Gastrocnemius medialis (tissue), 4 donors: ENCODE measurements around the gene TBX15. TPM values are rescaled to one million over a fixed set of nuclear protein-coding genes. Genes with fewer than 3 reads are reported as not detected.

Experiments
- ATAC-seq, 2 donors: fragments of 150-250 bp; one replicate each; pipeline ENCODE4 v1.9.1; 2016
- DNase-seq, 2 donors: peaks; one replicate each; pipeline ENCODE4 v3.0.0-alpha.2; 2019
- H3K27ac ChIP-seq, 4 donors: fragments of 200-600 bp; sonication (generic); 1 replicate in 1 of 4; 2 replicates in 3 of 4; pipeline ENCODE4 v1.5.1; 2016 to 2018; ENCODE audit warnings: mild to moderate bottlenecking in 2 of 4, moderate library complexity in 1 of 4
- H3K27me3 ChIP-seq, 3 donors: fragments of 200-600 bp; sonication (generic) in 2 of 3; 1 replicate in 1 of 3; 2 replicates in 2 of 3; pipeline versions ENCODE4 v1.5.1 to v1.6.0; 2016 to 2019; ENCODE audit warnings: mild to moderate bottlenecking in 1 of 3, moderate library complexity in 1 of 3
- H3K36me3 ChIP-seq, 2 donors: fragments of 200-600 bp; sonication (generic) in 1 of 2; one replicate each; pipeline ENCODE4 v1.5.1; 2017 to 2018
- H3K4me1 ChIP-seq, 2 donors: fragments of 200-600 bp; sonication (generic) in 1 of 2; one replicate each; pipeline ENCODE4 v1.5.1; 2016 to 2017; ENCODE audit warnings: mild to moderate bottlenecking in 2 of 2
- H3K4me3 ChIP-seq, 4 donors: fragments of 200-600 bp; sonication (generic) in 3 of 4; 1 replicate in 1 of 4; 2 replicates in 3 of 4; pipeline ENCODE4 v1.5.1; 2016 to 2019; ENCODE audit warnings: mild to moderate bottlenecking in 2 of 4
- H3K9me3 ChIP-seq, 3 donors: fragments of 200-600 bp; sonication (generic) in 2 of 3; 1 replicate in 1 of 3; 2 replicates in 2 of 3; pipeline ENCODE4 v1.5.1; 2016 to 2019
- CTCF ChIP-seq, 5 experiments: fragments of 450-650 bp in 3 of 5; fragments of 200-600 bp in 2 of 5; sonication (generic) in 2 of 5; IDR thresholded peaks in 4 of 5; conservative IDR thresholded peaks in 1 of 5; 1 replicate in 4 of 5; 2 replicates in 1 of 5; pipeline ENCODE4 v1.5.1; 2016 to 2019; ENCODE audit warnings: antibody characterized with exemption in 5 of 5, mild to moderate bottlenecking in 3 of 5, moderate library complexity in 3 of 5
- POLR2A ChIP-seq, 2 donors: fragments of 450-650 bp; IDR thresholded peaks; one replicate each; pipeline ENCODE4 v1.6.1; 2017; ENCODE audit warnings: antibody characterized with exemption in 2 of 2, mild to moderate bottlenecking in 2 of 2, moderate library complexity in 2 of 2
- in situ Hi-C, 4 donors: fragments of 200-750 bp; cut with MboI; loops; one replicate each; pipeline versions ENCODE4 v1.15.0 to v1.8.0; 2017; ENCODE audit warnings: low sequenced_read_pairs in 4 of 4
- intact Hi-C: fragments of 100-400 bp; cut with DNase I; formaldehyde crosslinking; loops from one replicate; pipeline ENCODE4 v1.15.1; 2023; ENCODE audit warnings: low total_unique reads
- total RNA-seq, 4 donors: library from RNA; depleted of rRNA; stranded (reverse); fragments of >200 nt; gene quantifications; one replicate each; pipeline versions ENCODE4 v1.1.0 to v1.2.3, GENCODE V29; 2016

Gene TBX15
- total RNA-seq, 4 donors from 2014 or later: 91.4 to 275 (median 245) TPM

DNA sequence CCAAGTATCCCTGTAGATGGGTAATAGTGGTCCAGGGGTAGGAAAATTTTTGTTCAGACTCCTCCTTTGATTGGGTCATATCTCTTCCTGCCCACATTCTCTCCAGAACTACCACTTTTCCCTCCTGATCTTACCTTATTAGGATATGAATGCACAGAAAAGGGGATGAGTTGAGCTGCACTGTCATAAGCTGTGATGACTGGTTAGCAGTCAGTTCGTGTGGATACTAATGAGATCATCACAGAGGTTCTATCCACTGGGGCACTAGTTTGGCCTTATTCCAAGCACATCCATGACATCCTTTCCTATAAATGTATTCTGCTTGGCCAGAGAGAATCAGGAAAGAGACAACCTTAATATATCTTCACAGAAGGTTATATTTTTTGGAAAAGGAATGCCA is 22.1 kb upstream of the TBX15 start:
- DNase-seq (no peak), ATAC-seq (no peak)
- H3K27ac ChIP-seq: no peak overlapping the region
- peaks cover 0 to 4% of the 10 kb centered on the region in 2 donors for H3K4me1 ChIP-seq
- H3K9me3 ChIP-seq: no peaks in the 10 kb centered on the region
- no peak overlapping the region for H3K4me3 ChIP-seq
- H3K36me3 ChIP-seq: no peaks in the 10 kb centered on the region
- peaks cover 6 to 30% (median 14%) of the 10 kb centered on the region in 3 donors for H3K27me3 ChIP-seq
- in situ Hi-C loops (loop anchor here (5.0 to 25.0 kb wide), 4 partner anchors 223 to 858 kb away; no protein-coding TSS in a partner anchor), intact Hi-C loops (no loop called here)
- TF ChIP-seq POLR2A (IDR thresholded peaks at IDR 0.05): no peak
- TF ChIP-seq CTCF (IDR thresholded peaks at IDR 0.05 in 4 of 5, conservative IDR thresholded peaks at IDR 0.05 in 1 of 5): no peak

DNA sequence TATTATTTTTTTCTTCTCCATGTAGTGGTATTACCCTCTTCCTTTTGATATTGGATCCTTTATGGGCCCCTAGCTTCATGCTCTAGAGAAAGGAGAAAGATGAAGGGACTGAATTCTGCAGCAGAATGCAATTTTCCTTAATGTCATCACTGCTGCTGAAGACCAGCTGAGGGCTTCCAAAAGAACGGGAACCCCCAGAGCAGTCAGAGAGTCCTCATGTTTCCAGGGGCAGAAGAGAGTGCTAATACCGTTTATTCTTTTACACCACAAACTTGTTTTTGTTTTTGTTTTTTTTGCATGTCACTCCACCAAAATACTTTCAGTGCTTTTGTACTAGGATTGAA is 21.1 kb upstream of the TBX15 start:
- Histone ChIP-seq H3K27me3 (peaks cover 6 to 30% (median 14%) of the 10 kb centered on the region in 3 donors), H3K4me3 (no peak overlapping the region)
- in situ Hi-C loops: loop anchor here in 3 of 4 donors (25.0 kb wide), 2 partner anchors 222 to 847 kb away; no protein-coding TSS in a partner anchor

DNA sequence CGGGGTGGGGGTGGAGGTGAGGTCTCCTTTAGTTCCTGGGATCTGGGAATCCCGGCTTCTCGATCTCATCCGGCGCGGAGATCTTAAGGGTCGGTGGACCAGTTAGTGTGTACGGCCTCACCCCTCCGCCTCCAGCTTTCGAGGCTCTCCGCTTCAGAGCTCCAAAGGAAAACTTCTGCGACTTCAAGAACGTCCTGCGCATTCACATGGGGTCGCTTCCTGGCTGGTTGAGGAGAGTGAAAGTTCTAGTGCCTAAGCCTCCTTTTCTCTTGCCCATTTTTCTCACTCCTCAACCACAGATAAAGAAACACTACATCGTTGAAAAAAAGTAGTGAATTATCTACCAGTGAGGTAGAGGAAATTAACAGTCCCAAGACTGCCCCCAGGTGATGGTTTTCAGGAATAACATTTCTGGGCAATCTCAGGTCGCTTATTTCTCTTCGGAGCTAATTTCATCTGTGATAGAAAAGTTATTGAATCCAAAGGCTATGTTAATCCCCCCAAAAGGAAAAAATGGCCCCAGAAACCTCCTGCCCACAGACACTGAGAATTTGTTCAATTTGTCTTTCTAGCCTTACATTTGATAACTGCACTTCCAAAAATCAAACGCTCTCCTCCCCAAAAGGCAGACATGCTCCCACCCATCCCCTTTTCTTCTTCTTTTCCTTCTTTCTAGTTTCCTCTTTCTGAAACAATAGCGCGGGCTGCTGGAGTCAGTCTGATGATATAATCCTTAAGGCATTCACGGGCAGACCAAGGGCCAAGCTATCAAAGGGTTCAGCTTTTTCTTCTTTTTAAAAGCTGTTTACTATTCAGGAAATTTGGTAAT is 20.6 kb upstream of the TBX15 start:
- DNase-seq: peak; percentile 35 to 42

More for the DNA sequence above, 21.1 kb upstream of the TBX15 start:
- DNase-seq (no peak), ATAC-seq (no peak)
- H3K36me3 ChIP-seq: no peaks in the 10 kb centered on the region
- intact Hi-C loops: loop anchor here (2.0 to 5.0 kb wide), 3 partner anchors 67 to 786 kb away; no protein-coding TSS in a partner anchor
- H3K27ac ChIP-seq: no peak overlapping the region
- peaks cover 0 to 4% of the 10 kb centered on the region in 2 donors for H3K4me1 ChIP-seq
- H3K9me3 ChIP-seq: no peaks in the 10 kb centered on the region
- no peak for TF ChIP-seq CTCF (IDR thresholded peaks at IDR 0.05 in 4 of 5, conservative IDR thresholded peaks at IDR 0.05 in 1 of 5)
- TF ChIP-seq POLR2A (IDR thresholded peaks at IDR 0.05): no peak

More for the DNA sequence above, 20.6 kb upstream of the TBX15 start:
- TF ChIP-seq CTCF (IDR thresholded peaks at IDR 0.05 in 4 of 5, conservative IDR thresholded peaks at IDR 0.05 in 1 of 5) (peak; percentile 64 to 72 (median 68)), POLR2A (IDR thresholded peaks at IDR 0.05) (no peak)
- peak overlapping the region; percentile 19 to 56 (median 30) for H3K4me3 ChIP-seq
- no peak overlapping the region for H3K27ac ChIP-seq
- H3K4me1 ChIP-seq: peaks cover 0 to 4% of the 10 kb centered on the region in 2 donors
- H3K36me3 ChIP-seq: no peaks in the 10 kb centered on the region
- no peaks in the 10 kb centered on the region for H3K9me3 ChIP-seq
- peak; percentile 80 to 86 for ATAC-seq
- intact Hi-C loops (loop anchor here (1.0 to 5.0 kb wide), 4 partner anchors 66 to 857 kb away; no protein-coding TSS in a partner anchor), in situ Hi-C loops (loop anchor here in 3 of 4 donors (25.0 kb wide), 2 partner anchors 221 to 846 kb away; no protein-coding TSS in a partner anchor)
- H3K27me3 ChIP-seq: peaks cover 6 to 30% (median 14%) of the 10 kb centered on the region in 3 donors
